ENCODE measurements around the gene SEMA5A. TPM values are rescaled to one million over a fixed set of nuclear protein-coding genes. Genes with fewer than 3 reads are reported as not detected.

Gene SEMA5A
- total RNA-seq, 1 donor from 2014 or later: 11.9 TPM

DNA sequence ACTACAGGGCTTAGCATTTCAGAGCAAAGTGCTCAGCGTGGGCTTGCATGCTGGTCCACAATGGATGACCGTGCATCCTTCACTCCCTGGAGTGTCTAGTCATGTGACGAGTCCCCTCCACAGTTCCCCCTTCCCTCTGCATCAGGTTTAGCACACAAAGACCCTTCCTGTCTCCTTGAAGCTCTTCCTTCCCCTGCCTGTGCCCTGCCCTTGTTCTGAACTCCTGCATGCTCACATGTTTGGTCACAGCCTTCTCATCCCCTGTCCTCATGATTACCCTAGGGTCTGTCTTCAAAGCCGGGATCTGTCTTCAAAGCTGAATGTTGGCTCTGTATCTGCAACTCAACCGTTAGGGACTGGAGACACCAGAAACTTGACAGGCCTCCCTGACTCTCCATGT is 388.9 kb downstream of the SEMA5A start:
- no peaks in the 10 kb centered on the region for H3F3A ChIP-seq (ENCODE audit: low read depth)
- Mint-ChIP-seq H3K27me3 (ENCODE audit: insufficient read depth, low read depth) (no peaks in the 10 kb centered on the region), H3K4me3 (no peak overlapping the region), H3K9me3 (no peaks in the 10 kb centered on the region), H3K36me3 (peaks cover 2% of the 10 kb centered on the region), H3K27ac (peak overlapping the region; percentile 24), H3K4me1 (peaks cover 8% of the 10 kb centered on the region)
- no peak for TF ChIP-seq EZH2 (IDR thresholded peaks at IDR 0.05)
- TF ChIP-seq EZH2phosphoT487 (IDR thresholded peaks at IDR 0.05): no peak
- TF ChIP-seq, protein P1, sequence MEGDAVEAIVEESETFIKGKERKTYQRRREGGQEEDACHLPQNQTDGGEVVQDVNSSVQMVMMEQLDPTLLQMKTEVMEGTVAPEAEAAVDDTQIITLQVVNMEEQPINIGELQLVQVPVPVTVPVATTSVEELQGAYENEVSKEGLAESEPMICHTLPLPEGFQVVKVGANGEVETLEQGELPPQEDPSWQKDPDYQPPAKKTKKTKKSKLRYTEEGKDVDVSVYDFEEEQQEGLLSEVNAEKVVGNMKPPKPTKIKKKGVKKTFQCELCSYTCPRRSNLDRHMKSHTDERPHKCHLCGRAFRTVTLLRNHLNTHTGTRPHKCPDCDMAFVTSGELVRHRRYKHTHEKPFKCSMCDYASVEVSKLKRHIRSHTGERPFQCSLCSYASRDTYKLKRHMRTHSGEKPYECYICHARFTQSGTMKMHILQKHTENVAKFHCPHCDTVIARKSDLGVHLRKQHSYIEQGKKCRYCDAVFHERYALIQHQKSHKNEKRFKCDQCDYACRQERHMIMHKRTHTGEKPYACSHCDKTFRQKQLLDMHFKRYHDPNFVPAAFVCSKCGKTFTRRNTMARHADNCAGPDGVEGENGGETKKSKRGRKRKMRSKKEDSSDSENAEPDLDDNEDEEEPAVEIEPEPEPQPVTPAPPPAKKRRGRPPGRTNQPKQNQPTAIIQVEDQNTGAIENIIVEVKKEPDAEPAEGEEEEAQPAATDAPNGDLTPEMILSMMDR (IDR thresholded peaks at IDR 0.05): no peak
- no peak overlapping the region for H2AFZ ChIP-seq (replicated peaks)
- no peaks in the 10 kb centered on the region for H4K20me1 ChIP-seq (ENCODE audit: low read depth)
- H3K36me3 ChIP-seq: no peaks in the 10 kb centered on the region
- H3K79me2 ChIP-seq (ENCODE audit: low read depth): no peaks in the 10 kb centered on the region
- H3K9ac ChIP-seq: no peak overlapping the region
- no peak overlapping the region for H3K27ac ChIP-seq
- H3K9me3 ChIP-seq (ENCODE audit: low read depth): no peaks in the 10 kb centered on the region
- no peaks in the 10 kb centered on the region for H3K4me1 ChIP-seq
- no peaks in the 10 kb centered on the region for H3K27me3 ChIP-seq
- H3K4me3 ChIP-seq: no peak overlapping the region
- no peak for DNase-seq (ENCODE audit: low spot score)
- no peak overlapping the region for H3K4me2 ChIP-seq

GRCh38 chr5:9156282-9156681 is 389.6 kb downstream of the SEMA5A start:
- H4K20me1 ChIP-seq (ENCODE audit: low read depth): no peaks in the 10 kb centered on the region
- H3K36me3 ChIP-seq: no peaks in the 10 kb centered on the region
- Mint-ChIP-seq H3K36me3 (peaks cover 2% of the 10 kb centered on the region), H3K9me3 (no peaks in the 10 kb centered on the region), H3K27ac (no peak overlapping the region), H3K4me1 (peaks cover 8% of the 10 kb centered on the region), H3K27me3 (ENCODE audit: insufficient read depth, low read depth) (no peaks in the 10 kb centered on the region), H3K4me3 (no peak overlapping the region)
- no peak overlapping the region for H2AFZ ChIP-seq (replicated peaks)
- H3K9me3 ChIP-seq (ENCODE audit: low read depth): no peaks in the 10 kb centered on the region
- H3K27me3 ChIP-seq: no peaks in the 10 kb centered on the region
- no peak overlapping the region for H3K4me3 ChIP-seq
- H3K9ac ChIP-seq: no peak overlapping the region
- no peaks in the 10 kb centered on the region for H3K4me1 ChIP-seq
- TF ChIP-seq EZH2phosphoT487 (IDR thresholded peaks at IDR 0.05): no peak
- TF ChIP-seq, protein P1 (IDR thresholded peaks at IDR 0.05): peak; percentile 65
- H3K4me2 ChIP-seq: no peak overlapping the region
- H3K27ac ChIP-seq: no peak overlapping the region
- no peaks in the 10 kb centered on the region for H3K79me2 ChIP-seq (ENCODE audit: low read depth)
- no peaks in the 10 kb centered on the region for H3F3A ChIP-seq (ENCODE audit: low read depth)
- peak; percentile 74 for DNase-seq (ENCODE audit: low spot score)

DNA sequence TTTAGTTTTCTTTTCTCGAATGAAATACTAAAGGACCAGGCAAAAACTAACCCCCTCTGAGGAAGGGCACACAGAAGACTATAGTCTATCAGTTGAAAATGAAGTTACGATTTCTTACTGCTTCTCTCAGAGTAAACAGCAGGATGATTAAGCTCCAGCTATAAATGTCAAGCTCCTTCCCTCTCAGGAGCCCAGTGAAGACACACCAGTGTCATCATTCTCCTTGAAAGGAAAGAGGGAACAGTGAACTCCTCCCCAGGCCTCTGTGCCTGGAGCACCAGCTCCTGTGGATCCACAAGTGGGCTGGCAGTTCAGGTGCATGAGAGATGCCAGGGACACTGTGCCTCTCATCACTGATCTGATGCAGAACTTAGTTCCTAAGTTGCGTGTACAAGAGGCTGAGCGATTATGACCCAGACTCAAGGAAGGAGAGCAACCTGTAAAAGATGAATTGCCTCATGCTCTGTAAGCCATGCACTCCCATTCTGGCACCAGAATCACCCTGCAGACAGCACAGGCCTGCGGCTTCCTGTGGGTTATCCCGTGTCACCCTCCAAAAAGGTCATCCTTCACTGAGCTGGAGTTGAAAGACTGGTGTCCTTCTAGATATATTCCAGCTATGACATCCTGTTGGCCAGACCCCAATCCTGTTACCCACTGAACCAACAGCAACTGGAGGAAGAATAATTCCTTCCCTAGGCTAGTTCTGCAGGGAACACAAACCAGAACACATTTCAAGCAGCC is 394.0 kb downstream of the SEMA5A start:
- Histone ChIP-seq H3K27me3 (no peaks in the 10 kb centered on the region), H3K4me2 (no peak overlapping the region), H3K4me1 (no peaks in the 10 kb centered on the region), H3K9me3 (ENCODE audit: low read depth) (no peaks in the 10 kb centered on the region), H2AFZ (replicated peaks) (no peak overlapping the region), H3K36me3 (no peaks in the 10 kb centered on the region), H3K9ac (no peak overlapping the region), H3K27ac (no peak overlapping the region), H3K79me2 (ENCODE audit: low read depth) (no peaks in the 10 kb centered on the region), H3K4me3 (no peak overlapping the region), H3F3A (ENCODE audit: low read depth) (no peaks in the 10 kb centered on the region), H4K20me1 (ENCODE audit: low read depth) (no peaks in the 10 kb centered on the region)
- Mint-ChIP-seq H3K36me3 (peaks cover 3% of the 10 kb centered on the region), H3K4me1 (peaks cover 4% of the 10 kb centered on the region), H3K27ac (no peak overlapping the region), H3K4me3 (no peak overlapping the region), H3K9me3 (no peaks in the 10 kb centered on the region), H3K27me3 (ENCODE audit: insufficient read depth, low read depth) (no peaks in the 10 kb centered on the region)
- no peak for DNase-seq (ENCODE audit: low spot score)
- TF ChIP-seq, protein P1 (IDR thresholded peaks at IDR 0.05): no peak
- TF ChIP-seq EZH2phosphoT487 (IDR thresholded peaks at IDR 0.05) (no peak), EZH2 (IDR thresholded peaks at IDR 0.05) (no peak)
